ENCODE data around the gene SCLY.

Gene SCLY

GRCh38 chr2:238077292-238077691, 16.5 kb downstream of the SCLY start:
- no peak for DNase-seq

GRCh38 chr2:238079874-238080327, 19.1 kb downstream of the SCLY start:
- DNase-seq = no peak

GRCh38 chr2:238080518-238080917, 19.7 kb downstream of the SCLY start:
- DNase-seq = no peak

- DNase-seq = no peak
Measured at GRCh38 chr2:238081150-238081549, 20.3 kb downstream of the SCLY start.

- no peak for DNase-seq
Measured at GRCh38 chr2:238081561-238081960, 20.8 kb downstream of the SCLY start.

- no peak for DNase-seq
Measured at GRCh38 chr2:238082151-238082550, 21.4 kb downstream of the SCLY start.

GRCh38 chr2:238082827-238083226, 22.0 kb downstream of the SCLY start:
- DNase-seq = no peak

- no peak for DNase-seq
Measured at GRCh38 chr2:238083919-238084318, 23.1 kb downstream of the SCLY start.

GRCh38 chr2:238084761-238085160, 24.0 kb downstream of the SCLY start:
- no peak for DNase-seq

GRCh38 chr2:238085899-238086298, 25.1 kb downstream of the SCLY start:
- DNase-seq = no peak

GRCh38 chr2:238087211-238087610, 26.4 kb downstream of the SCLY start:
- DNase-seq = no peak

GRCh38 chr2:238090887-238091286, 30.1 kb downstream of the SCLY start:
- DNase-seq = no peak

GRCh38 chr2:238091436-238092060, 30.7 kb downstream of the SCLY start:
- DNase-seq = no peak

- DNase-seq = no peak
Measured at GRCh38 chr2:238092486-238093035, 31.8 kb downstream of the SCLY start.

GRCh38 chr2:238093181-238094140, 32.7 kb downstream of the SCLY start:
- DNase-seq = no peak

- DNase-seq = no peak
Measured at GRCh38 chr2:238094438-238095022, 33.7 kb downstream of the SCLY start.

- no peak for DNase-seq
Measured at GRCh38 chr2:238095143-238095542, 34.3 kb downstream of the SCLY start.

GRCh38 chr2:238096311-238097011, 35.7 kb downstream of the SCLY start:
- no peak for DNase-seq

GRCh38 chr2:238097201-238097987, 36.6 kb downstream of the SCLY start:
- DNase-seq = no peak

GRCh38 chr2:238097988-238098871, 37.4 kb downstream of the SCLY start:
- peak; percentile 62 for DNase-seq
